Osteoblast (primary cell): Measurements from ENCODE around the gene CELF4. TPM values are rescaled to one million over a fixed set of nuclear protein-coding genes. Genes with fewer than 3 reads are reported as not detected.

Experiments
- DNase-seq: peaks from one replicate; pipeline ENCODE4 v3.0.0; 2011; ENCODE audit warnings: low spot score, mixed read lengths; ENCODE audit not compliant: insufficient read length; ENCODE audit errors: missing footprints
- H2AFZ ChIP-seq: 2 replicates; pipeline ENCODE4 v1.6.0; 2011; ENCODE audit warnings: mild to moderate bottlenecking, low read length
- H3K27ac ChIP-seq: 2 replicates; pipeline ENCODE4 v1.5.1; 2011; ENCODE audit warnings: mild to moderate bottlenecking, low read depth, low read length, moderate library complexity
- H3K27me3 ChIP-seq: 2 replicates; pipeline ENCODE4 v1.6.0; 2012; ENCODE audit warnings: mild to moderate bottlenecking, control low read depth, inconsistent platforms, low read length, moderate library complexity; ENCODE audit not compliant: insufficient read depth
- H3K36me3 ChIP-seq: 2 replicates; pipeline ENCODE4 v1.5.1; 2011; ENCODE audit warnings: mild to moderate bottlenecking, low read length, control low read depth, moderate library complexity; ENCODE audit not compliant: insufficient read depth
- H3K4me1 ChIP-seq: 2 replicates; pipeline ENCODE4 v1.5.1; 2011; ENCODE audit warnings: mild to moderate bottlenecking, low read length, control low read depth, moderate library complexity; ENCODE audit not compliant: insufficient read depth
- H3K4me2 ChIP-seq: 2 replicates; pipeline ENCODE4 v1.6.0; 2011; ENCODE audit warnings: mild to moderate bottlenecking, low read length; ENCODE audit not compliant: insufficient read depth
- H3K4me3 ChIP-seq: fragments of 200-600 bp; sonication (generic); 3 replicates; pipeline ENCODE4 v1.5.1; 2012; ENCODE audit warnings: mild to moderate bottlenecking, low read length, inconsistent platforms; ENCODE audit not compliant: insufficient read depth
- H3K79me2 ChIP-seq: 2 replicates; pipeline ENCODE4 v1.6.0; 2012; ENCODE audit warnings: mild to moderate bottlenecking, low read length, control low read depth, inconsistent platforms; ENCODE audit not compliant: insufficient read depth
- H3K9me3 ChIP-seq: 2 replicates; pipeline ENCODE4 v1.5.1; 2011; ENCODE audit warnings: low read depth, low read length, control low read depth
- H4K20me1 ChIP-seq: 2 replicates; pipeline ENCODE4 v1.6.0; 2012; ENCODE audit warnings: mild to moderate bottlenecking, low read length, control low read depth; ENCODE audit not compliant: insufficient read depth
- CTCF ChIP-seq: IDR thresholded peaks from 2 replicates; pipeline ENCODE4 v1.5.1; 2011; ENCODE audit warnings: mild to moderate bottlenecking, low read depth, low read length, moderate library complexity; ENCODE audit errors: extremely low read depth
- total RNA-seq: library from RNA; depleted of rRNA; stranded (reverse); fragments of >200 nt; gene quantifications from 2 replicates; pipeline ENCODE4 v1.2.3, GENCODE V29; 2012

The CELF4 gene
- total RNA-seq, 1 donor = not detected

- H3K36me3 ChIP-seq = no peaks in the 10 kb centered on the region
- TF ChIP-seq CTCF = no peak
- H3K4me1 ChIP-seq = no peaks in the 10 kb centered on the region
- H2AFZ ChIP-seq = no peak overlapping the region
- DNase-seq = no peak
- H3K27me3 ChIP-seq = no peaks in the 10 kb centered on the region
- H3K4me3 ChIP-seq = no peak overlapping the region
- no peak overlapping the region for H3K27ac ChIP-seq
- no peaks in the 10 kb centered on the region for H3K79me2 ChIP-seq
- H3K4me2 ChIP-seq = no peak overlapping the region
- no peaks in the 10 kb centered on the region for H3K9me3 ChIP-seq
- no peaks in the 10 kb centered on the region for H4K20me1 ChIP-seq
These were observed 19.4 kb downstream of the CELF4 start for GRCh38 chr18:37546272-37546537.

- no peaks in the 10 kb centered on the region for H3K4me1 ChIP-seq
- H3K36me3 ChIP-seq = no peaks in the 10 kb centered on the region
- no peak overlapping the region for H3K4me3 ChIP-seq
- no peak for TF ChIP-seq CTCF
- H3K27ac ChIP-seq = no peak overlapping the region
- H3K4me2 ChIP-seq = no peak overlapping the region
- no peak for DNase-seq
- no peaks in the 10 kb centered on the region for H3K79me2 ChIP-seq
- H3K9me3 ChIP-seq = no peaks in the 10 kb centered on the region
- H2AFZ ChIP-seq = no peak overlapping the region
- H3K27me3 ChIP-seq = no peaks in the 10 kb centered on the region
- no peaks in the 10 kb centered on the region for H4K20me1 ChIP-seq
These were observed 19.9 kb downstream of the CELF4 start for GRCh38 chr18:37545461-37546271.

- no peaks in the 10 kb centered on the region for H4K20me1 ChIP-seq
- H3K4me3 ChIP-seq = no peak overlapping the region
- no peaks in the 10 kb centered on the region for H3K79me2 ChIP-seq
- H3K9me3 ChIP-seq = no peaks in the 10 kb centered on the region
- no peak overlapping the region for H3K4me2 ChIP-seq
- no peaks in the 10 kb centered on the region for H3K27me3 ChIP-seq
- TF ChIP-seq CTCF = no peak
- H3K36me3 ChIP-seq = no peaks in the 10 kb centered on the region
- no peak overlapping the region for H3K27ac ChIP-seq
- H2AFZ ChIP-seq = no peak overlapping the region
- DNase-seq = no peak
- no peaks in the 10 kb centered on the region for H3K4me1 ChIP-seq
These were observed 20.9 kb downstream of the CELF4 start for GRCh38 chr18:37544713-37545112.

GRCh38 chr18:37544217-37544616 lies 21.4 kb downstream of the CELF4 start:
- no peak for DNase-seq
- Histone ChIP-seq H3K4me2 (no peak overlapping the region), H4K20me1 (no peaks in the 10 kb centered on the region), H3K27ac (no peak overlapping the region), H3K79me2 (no peaks in the 10 kb centered on the region), H3K27me3 (no peaks in the 10 kb centered on the region), H3K4me1 (no peaks in the 10 kb centered on the region), H3K4me3 (no peak overlapping the region), H2AFZ (no peak overlapping the region), H3K9me3 (no peaks in the 10 kb centered on the region), H3K36me3 (no peaks in the 10 kb centered on the region)
- TF ChIP-seq CTCF = no peak
